C4-2B (cell line): ENCODE results near the gene TFB1M.

ENCODE experiments used
- H3K27ac ChIP-seq: fragments of 450-650 bp; 2 replicates; pipeline ENCODE4 v1.5.1; 2017
- ZFX ChIP-seq: fragments of 450-650 bp; IDR thresholded peaks from 2 replicates; pipeline ENCODE4 v1.6.1; 2017
- TF ChIP-seq, protein P1 (sequence below): fragments of 450-650 bp; conservative IDR thresholded peaks from 2 replicates; pipeline ENCODE4 v1.5.1; 2017; ENCODE audit warnings: mild to moderate bottlenecking

Gene TFB1M

DNA sequence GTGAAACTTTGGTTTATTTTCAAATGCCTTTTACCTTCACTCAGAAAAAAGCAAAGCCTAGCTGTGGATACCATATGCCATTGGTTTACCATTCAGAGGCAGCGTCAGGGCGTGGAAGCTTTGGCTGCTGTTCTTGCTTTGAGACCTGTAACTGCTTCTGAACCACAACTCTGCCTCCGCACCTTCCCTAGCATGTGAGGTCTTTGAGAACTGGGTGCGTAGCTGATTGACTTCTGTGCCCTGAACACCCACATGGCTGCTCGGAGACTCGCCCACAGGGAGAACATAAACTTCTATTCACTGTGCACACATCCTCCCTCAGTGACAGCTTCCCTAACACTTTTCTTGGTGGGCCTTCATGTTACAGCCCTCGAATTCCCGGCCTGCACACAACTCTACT lies 61.7 kb downstream of the TFB1M start:
- TF ChIP-seq, protein P1, sequence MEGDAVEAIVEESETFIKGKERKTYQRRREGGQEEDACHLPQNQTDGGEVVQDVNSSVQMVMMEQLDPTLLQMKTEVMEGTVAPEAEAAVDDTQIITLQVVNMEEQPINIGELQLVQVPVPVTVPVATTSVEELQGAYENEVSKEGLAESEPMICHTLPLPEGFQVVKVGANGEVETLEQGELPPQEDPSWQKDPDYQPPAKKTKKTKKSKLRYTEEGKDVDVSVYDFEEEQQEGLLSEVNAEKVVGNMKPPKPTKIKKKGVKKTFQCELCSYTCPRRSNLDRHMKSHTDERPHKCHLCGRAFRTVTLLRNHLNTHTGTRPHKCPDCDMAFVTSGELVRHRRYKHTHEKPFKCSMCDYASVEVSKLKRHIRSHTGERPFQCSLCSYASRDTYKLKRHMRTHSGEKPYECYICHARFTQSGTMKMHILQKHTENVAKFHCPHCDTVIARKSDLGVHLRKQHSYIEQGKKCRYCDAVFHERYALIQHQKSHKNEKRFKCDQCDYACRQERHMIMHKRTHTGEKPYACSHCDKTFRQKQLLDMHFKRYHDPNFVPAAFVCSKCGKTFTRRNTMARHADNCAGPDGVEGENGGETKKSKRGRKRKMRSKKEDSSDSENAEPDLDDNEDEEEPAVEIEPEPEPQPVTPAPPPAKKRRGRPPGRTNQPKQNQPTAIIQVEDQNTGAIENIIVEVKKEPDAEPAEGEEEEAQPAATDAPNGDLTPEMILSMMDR = no peak
- no peak for TF ChIP-seq ZFX
- H3K27ac ChIP-seq = no peak overlapping the region

DNA sequence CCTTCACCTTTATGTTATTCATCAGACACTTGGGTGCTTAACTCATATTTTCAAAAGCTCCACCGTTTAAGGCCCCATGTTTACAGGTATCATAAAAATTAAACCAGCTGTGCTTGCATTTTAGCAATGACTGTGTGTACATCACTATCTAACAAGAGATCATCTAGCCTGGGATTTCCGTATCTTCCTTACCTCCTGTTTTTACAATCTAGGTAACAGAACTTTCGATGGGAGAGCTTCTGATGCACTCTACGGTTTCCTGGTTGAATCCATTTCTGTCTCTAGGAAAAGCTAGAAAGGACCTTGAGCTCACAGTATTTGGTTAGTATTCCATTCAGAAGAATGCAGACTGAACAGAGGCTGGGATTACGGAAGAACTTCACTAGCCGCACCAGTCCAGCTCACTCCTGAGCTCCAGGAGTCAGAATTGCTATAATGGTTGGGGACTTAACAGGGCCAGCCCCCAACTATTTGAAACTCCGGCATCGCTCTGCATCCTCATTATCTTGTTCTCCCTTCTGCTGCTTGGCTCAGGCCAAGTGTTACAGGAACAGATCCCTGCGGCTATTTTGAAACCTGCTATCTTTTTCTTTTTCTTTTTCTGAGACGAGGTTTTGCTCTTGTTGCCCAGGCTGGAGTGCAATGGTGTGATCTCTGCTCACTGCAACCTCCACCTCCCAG lies 63.4 kb downstream of the TFB1M start:
- no peak for TF ChIP-seq ZFX
- TF ChIP-seq, protein P1 = no peak
- no peak overlapping the region for H3K27ac ChIP-seq

DNA sequence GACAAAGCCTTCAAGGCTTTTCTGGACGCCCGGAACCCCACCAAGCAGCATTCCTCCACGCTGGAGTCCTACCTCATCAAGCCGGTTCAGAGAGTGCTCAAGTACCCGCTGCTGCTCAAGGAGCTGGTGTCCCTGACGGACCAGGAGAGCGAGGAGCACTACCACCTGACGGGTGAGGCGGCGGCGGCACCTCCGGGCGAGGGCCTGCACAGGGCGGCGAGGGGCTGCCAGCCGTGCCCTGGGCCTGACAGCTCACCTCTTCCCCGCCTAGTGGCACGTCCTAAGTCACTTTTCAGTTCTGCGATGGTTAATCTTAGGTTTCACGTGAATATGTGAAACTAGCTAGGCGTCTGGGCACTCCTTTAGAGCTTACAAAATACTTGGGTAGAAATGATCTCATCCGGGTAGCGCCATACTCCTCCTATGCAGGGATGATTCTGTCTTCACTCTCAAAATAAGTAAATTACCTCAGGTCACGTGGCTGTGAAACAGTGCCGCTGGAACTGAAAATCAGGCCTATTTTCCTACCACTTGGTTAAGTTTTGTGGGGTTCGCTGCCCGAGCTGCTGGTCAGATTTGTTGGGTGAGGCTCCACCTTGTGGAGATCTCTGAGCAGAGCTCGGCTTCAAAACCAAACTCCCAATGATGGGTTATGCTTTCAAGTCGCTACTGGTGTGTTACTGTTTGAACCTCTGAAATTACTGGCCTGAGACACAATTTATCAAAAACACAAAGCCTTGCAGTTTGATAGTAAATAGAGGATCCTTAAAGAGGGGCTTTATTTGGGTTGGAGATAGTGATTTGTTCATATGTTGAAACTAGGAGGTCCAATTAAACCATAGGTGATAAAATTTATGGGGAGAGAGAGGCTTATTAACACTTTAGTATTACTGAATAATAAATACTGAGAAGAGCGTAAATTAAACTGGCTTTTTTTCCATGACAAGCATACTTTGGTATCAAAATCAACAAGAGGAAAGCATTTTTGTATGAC lies 66.0 kb downstream of the TFB1M start:
- TF ChIP-seq, protein P1 = peak; percentile 36
- TF ChIP-seq ZFX = no peak
- H3K27ac ChIP-seq = no peak overlapping the region

DNA sequence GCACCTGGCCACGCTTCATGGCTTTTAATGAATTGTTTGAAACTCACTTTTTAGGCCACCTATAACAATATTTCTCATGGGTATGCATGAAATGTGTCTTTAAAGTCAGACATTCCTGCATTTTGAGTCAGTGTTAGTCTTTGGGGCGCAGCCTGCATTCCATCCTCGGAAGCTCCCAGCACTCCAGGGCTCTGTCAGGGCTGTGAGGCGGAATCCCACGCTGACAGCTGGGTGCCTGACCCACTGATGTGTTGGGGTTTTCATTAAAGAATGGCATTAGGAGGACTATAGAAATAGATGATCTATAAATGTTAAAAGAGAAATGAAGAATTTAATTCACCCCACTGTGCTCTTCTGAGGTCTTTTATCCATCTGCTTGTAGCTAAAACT lies 66.7 kb downstream of the TFB1M start:
- TF ChIP-seq, protein P1 = no peak
- TF ChIP-seq ZFX = no peak
- H3K27ac ChIP-seq = no peak overlapping the region

DNA sequence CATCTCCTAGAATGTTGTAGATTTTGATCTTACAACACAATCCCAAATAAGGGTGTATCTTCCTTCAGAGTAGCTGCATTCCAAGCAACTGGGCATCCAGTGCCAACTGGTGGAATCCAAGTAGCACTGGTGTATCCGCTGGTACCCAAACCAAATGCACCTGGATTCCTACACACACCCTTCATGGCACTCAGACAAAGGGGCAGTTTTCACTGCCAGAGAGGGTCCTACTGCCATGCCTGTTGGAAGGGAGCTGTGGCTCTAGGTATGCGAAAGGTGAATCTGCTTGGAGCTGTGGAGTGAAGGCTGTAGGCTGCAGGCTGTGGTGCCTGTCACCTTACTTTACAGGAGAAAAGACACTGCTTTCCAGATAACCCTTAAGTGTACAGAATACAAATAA lies 67.5 kb downstream of the TFB1M start:
- H3K27ac ChIP-seq = no peak overlapping the region
- TF ChIP-seq, protein P1 = no peak
- TF ChIP-seq ZFX = no peak

DNA sequence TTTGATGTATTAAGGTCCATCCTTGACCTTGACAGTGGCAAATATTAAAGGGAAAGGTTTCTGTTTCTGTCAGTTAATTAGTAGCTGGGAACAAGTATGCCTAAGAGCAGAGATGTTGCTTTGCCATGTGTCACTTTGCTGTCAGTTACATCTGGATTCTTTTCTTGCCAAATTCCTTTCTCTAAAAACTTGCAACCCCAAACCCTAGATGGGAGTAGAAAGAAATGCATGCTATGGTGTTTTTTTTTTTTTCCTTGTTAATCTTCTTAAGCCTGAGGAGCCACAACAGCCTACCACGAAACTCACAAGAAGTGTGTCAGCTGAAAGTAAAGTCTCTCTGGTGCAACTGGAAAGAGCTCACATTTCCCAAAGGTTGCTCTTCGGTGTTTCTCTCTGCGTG lies 68.5 kb downstream of the TFB1M start:
- no peak overlapping the region for H3K27ac ChIP-seq
- TF ChIP-seq ZFX = no peak
- TF ChIP-seq, protein P1 = no peak

DNA sequence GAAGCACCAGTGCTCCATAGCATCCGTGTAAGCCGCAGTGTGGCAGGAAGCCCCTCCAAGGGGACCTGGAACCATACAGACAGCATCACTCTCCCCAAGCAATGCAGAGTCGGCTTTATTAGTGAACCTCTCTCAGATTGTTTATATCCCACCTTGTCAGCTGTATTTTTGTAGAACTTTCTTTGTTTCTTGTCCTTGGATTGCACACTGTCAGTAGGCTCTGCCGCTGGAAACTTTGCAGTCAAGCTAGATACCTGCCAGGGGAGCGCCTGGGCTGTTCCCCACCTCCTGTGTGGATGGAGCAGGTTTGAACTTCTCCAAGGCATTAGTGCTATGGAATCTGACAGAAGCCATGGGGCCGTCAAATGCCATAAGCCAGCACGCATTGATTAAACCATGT lies 69.1 kb downstream of the TFB1M start:
- no peak overlapping the region for H3K27ac ChIP-seq
- TF ChIP-seq, protein P1 = no peak
- TF ChIP-seq ZFX = no peak
